ENCODE results near the gene CREB5. TPM values are rescaled to one million over a fixed set of nuclear protein-coding genes. Genes with fewer than 3 reads are reported as not detected.
"Not testable (repeated sequence)": the region's sequence is repeated elsewhere in the genome, so short reads cannot be mapped to it uniquely, and the experiment has no call there.

Gene CREB5
- total RNA-seq, 2 donors from 2014 or later, result 0.53 to 2.6 TPM

GRCh38 chr7:28400838-28401360 lies 11.4 kb upstream of the CREB5 start:
- Mint-ChIP-seq H3K9me3 (no peaks in the 10 kb centered on the region), H3K4me1 (no peaks in the 10 kb centered on the region), H3K27ac (no peak overlapping the region), H3K27me3 (ENCODE audit: insufficient read depth) (peaks cover 28% of the 10 kb centered on the region), H3K36me3 (ENCODE audit: low read depth) (no peaks in the 10 kb centered on the region), H3K4me3 (no peak overlapping the region)
- Histone ChIP-seq H3K9me3 (ENCODE audit: control insufficient read depth, low read length) (no peaks in the 10 kb centered on the region), H3K9ac (ENCODE audit: extremely low read depth, low read length, poor library complexity, severe bottlenecking) (no peak overlapping the region), H3K27me3 (ENCODE audit: control insufficient read depth, insufficient read depth, low read length, poor library complexity, severe bottlenecking) (peaks cover 26% of the 10 kb centered on the region), H3K4me3 (ENCODE audit: low read length) (no peak overlapping the region), H3K27ac (ENCODE audit: low read depth, low read length) (no peak overlapping the region), H3K36me3 (ENCODE audit: control insufficient read depth, insufficient read depth, low read length) (no peaks in the 10 kb centered on the region), H3K4me1 (ENCODE audit: control insufficient read depth, insufficient read depth, low read length) (no peaks in the 10 kb centered on the region)
- TF ChIP-seq CTCF (conservative IDR thresholded peaks at IDR 0.05), result no peak
- WGBS, 2 experiments (ENCODE audit: insufficient coverage in 1 of 2, insufficient read length in 1 of 2), result 97% methylated on average over 3 of the region's 3 CpGs; no CpG with 5 or more reads in 1 of the 2 experiments
- no peak for DNase-seq

- H3K9me3 ChIP-seq (ENCODE audit: control insufficient read depth, low read length), result not testable (repeated sequence)
- peaks cover 35% of the 10 kb centered on the region for H3K27me3 Mint-ChIP-seq (ENCODE audit: insufficient read depth)
These were observed 10.8 kb upstream of the CREB5 start for GRCh38 chr7:28401567-28401966.

GRCh38 chr7:28405662-28406061 lies 6.7 kb upstream of the CREB5 start:
- no peak for DNase-seq
- Histone ChIP-seq H3K27me3 (ENCODE audit: control insufficient read depth, insufficient read depth, low read length, poor library complexity, severe bottlenecking) (peaks cover 67% of the 10 kb centered on the region), H3K4me3 (ENCODE audit: low read length) (no peak overlapping the region), H3K36me3 (ENCODE audit: control insufficient read depth, insufficient read depth, low read length) (no peaks in the 10 kb centered on the region), H3K4me1 (ENCODE audit: control insufficient read depth, insufficient read depth, low read length) (no peaks in the 10 kb centered on the region), H3K9me3 (ENCODE audit: control insufficient read depth, low read length) (no peaks in the 10 kb centered on the region), H3K27ac (ENCODE audit: low read depth, low read length) (no peak overlapping the region), H3K9ac (ENCODE audit: extremely low read depth, low read length, poor library complexity, severe bottlenecking) (no peak overlapping the region)
- no peaks in the 10 kb centered on the region for H3K9me3 Mint-ChIP-seq
- TF ChIP-seq CTCF (conservative IDR thresholded peaks at IDR 0.05), result no peak
- H3K4me1 Mint-ChIP-seq, result peaks cover 14% of the 10 kb centered on the region
- H3K27me3 Mint-ChIP-seq (ENCODE audit: insufficient read depth), result peaks cover 72% of the 10 kb centered on the region
- WGBS, 2 experiments (ENCODE audit: insufficient coverage in 1 of 2, insufficient read length in 1 of 2), result 83 to 90% methylated on average over 4 to 5 of the region's 5 CpGs
- H3K4me3 Mint-ChIP-seq, result no peak overlapping the region
- H3K27ac Mint-ChIP-seq, result no peak overlapping the region
- no peaks in the 10 kb centered on the region for H3K36me3 Mint-ChIP-seq (ENCODE audit: low read depth)

More at GRCh38 chr7:28401567-28401966, 10.8 kb upstream of the CREB5 start:
- not testable (repeated sequence) for H3K9ac ChIP-seq (ENCODE audit: extremely low read depth, low read length, poor library complexity, severe bottlenecking); H3K4me3 ChIP-seq (ENCODE audit: low read length); H3K9me3 Mint-ChIP-seq; H3K4me1 ChIP-seq (ENCODE audit: control insufficient read depth, insufficient read depth, low read length); H3K27ac Mint-ChIP-seq; H3K4me1 Mint-ChIP-seq; H3K36me3 Mint-ChIP-seq (ENCODE audit: low read depth); DNase-seq; H3K27ac ChIP-seq (ENCODE audit: low read depth, low read length); H3K4me3 Mint-ChIP-seq; H3K36me3 ChIP-seq (ENCODE audit: control insufficient read depth, insufficient read depth, low read length)
- H3K27me3 ChIP-seq (ENCODE audit: control insufficient read depth, insufficient read depth, low read length, poor library complexity, severe bottlenecking), result peaks cover 32% of the 10 kb centered on the region
- WGBS, 2 experiments (ENCODE audit: insufficient coverage in 1 of 2, insufficient read length in 1 of 2), result 100% methylated on average over 2 of the region's 4 CpGs; no CpG with 5 or more reads in 1 of the 2 experiments

- Histone ChIP-seq H3K9ac (ENCODE audit: extremely low read depth, low read length, poor library complexity, severe bottlenecking) (no peak overlapping the region), H3K4me3 (ENCODE audit: low read length) (no peak overlapping the region), H3K27me3 (ENCODE audit: control insufficient read depth, insufficient read depth, low read length, poor library complexity, severe bottlenecking) (peaks cover 72% of the 10 kb centered on the region), H3K4me1 (ENCODE audit: control insufficient read depth, insufficient read depth, low read length) (peaks cover 3% of the 10 kb centered on the region), H3K36me3 (ENCODE audit: control insufficient read depth, insufficient read depth, low read length) (no peaks in the 10 kb centered on the region), H3K27ac (ENCODE audit: low read depth, low read length) (no peak overlapping the region), H3K9me3 (ENCODE audit: control insufficient read depth, low read length) (no peaks in the 10 kb centered on the region)
- Mint-ChIP-seq H3K27me3 (ENCODE audit: insufficient read depth) (peaks cover 77% of the 10 kb centered on the region), H3K27ac (no peak overlapping the region), H3K4me1 (peaks cover 18% of the 10 kb centered on the region), H3K9me3 (no peaks in the 10 kb centered on the region), H3K36me3 (ENCODE audit: low read depth) (no peaks in the 10 kb centered on the region), H3K4me3 (no peak overlapping the region)
- TF ChIP-seq CTCF (conservative IDR thresholded peaks at IDR 0.05), result no peak
- 87 to 92% methylated on average over 3 to 5 of the region's 5 CpGs for WGBS, 2 experiments (ENCODE audit: insufficient coverage in 1 of 2, insufficient read length in 1 of 2)
- peak; percentile 72 for DNase-seq
These were observed 6.1 kb upstream of the CREB5 start for GRCh38 chr7:28406192-28406591.
